Activated CD8-positive, alpha-beta memory T cell treated with anti-CD3 and anti-CD28 coated beads, Interleukin-2, amount 50 U/mL, for 48 hours (primary cell): ENCODE measurements around the gene RAB24.
"Not testable (repeated sequence)": the region's sequence is repeated elsewhere in the genome, so short reads cannot be mapped to it uniquely, and the experiment has no call there.

Experiments
- DNase-seq: peaks from one replicate; pipeline ENCODE4 v3.0.0-alpha.2; 2020

RAB24 gene

GRCh38 chr5:177291735-177292134 lies 11.8 kb downstream of the RAB24 start:
- no peak for DNase-seq

- DNase-seq = no peak
Observed at GRCh38 chr5:177290816-177291596, 12.5 kb downstream of the RAB24 start.

GRCh38 chr5:177288191-177288590 lies 15.3 kb downstream of the RAB24 start:
- no peak for DNase-seq

- no peak for DNase-seq
Observed at GRCh38 chr5:177276886-177277285, 26.6 kb downstream of the RAB24 start.

- DNase-seq = no peak
Observed at GRCh38 chr5:177275883-177276282, 27.6 kb downstream of the RAB24 start.

GRCh38 chr5:177271113-177271512 lies 32.4 kb downstream of the RAB24 start:
- no peak for DNase-seq

- DNase-seq = no peak
Observed at GRCh38 chr5:177270653-177271052, 32.9 kb downstream of the RAB24 start.

GRCh38 chr5:177269976-177270375 lies 33.5 kb downstream of the RAB24 start:
- no peak for DNase-seq

GRCh38 chr5:177269232-177269895 lies 34.2 kb downstream of the RAB24 start:
- DNase-seq = no peak

- DNase-seq = no peak
Observed at GRCh38 chr5:177265395-177265794, 38.1 kb downstream of the RAB24 start.

- DNase-seq = no peak
Observed at GRCh38 chr5:177264178-177264577, 39.3 kb downstream of the RAB24 start.

GRCh38 chr5:177261510-177261909 lies 42.0 kb downstream of the RAB24 start:
- DNase-seq = no peak

- no peak for DNase-seq
Observed at GRCh38 chr5:177260961-177261360, 42.6 kb downstream of the RAB24 start.

- not testable (repeated sequence) for DNase-seq
Observed at GRCh38 chr5:177258711-177259110, 44.8 kb downstream of the RAB24 start.

- DNase-seq = no peak
Observed at GRCh38 chr5:177256296-177256695, 47.2 kb downstream of the RAB24 start.

- DNase-seq = no peak
Observed at GRCh38 chr5:177253252-177253651, 50.3 kb downstream of the RAB24 start.
